Prostate gland (tissue), 2 donors: ENCODE measurements around the gene MLLT10.

ENCODE experiments used
- CTCF ChIP-seq, 4 experiments: fragments of 200-600 bp in 2 of 4; fragments of 450-650 bp in 2 of 4; sonication (generic) in 2 of 4; IDR thresholded peaks; 1 replicate in 3 of 4; 2 replicates in 1 of 4; pipeline ENCODE4 v1.5.1; 2016 to 2019; ENCODE audit warnings: antibody characterized with exemption in 4 of 4, mild to moderate bottlenecking in 2 of 4, moderate library complexity in 2 of 4
- POLR2A ChIP-seq: fragments of 450-650 bp; IDR thresholded peaks from one replicate; pipeline ENCODE4 v1.6.1; 2016; ENCODE audit warnings: antibody characterized with exemption, mild to moderate bottlenecking

- TF ChIP-seq CTCF (IDR thresholded peaks at IDR 0.05) (no peak), POLR2A (no peak)
These were observed 237.2 kb downstream of the MLLT10 start for GRCh38 chr10:21771219-21771618.
